Measurements from ENCODE around the gene FHIT.

FHIT gene

DNA sequence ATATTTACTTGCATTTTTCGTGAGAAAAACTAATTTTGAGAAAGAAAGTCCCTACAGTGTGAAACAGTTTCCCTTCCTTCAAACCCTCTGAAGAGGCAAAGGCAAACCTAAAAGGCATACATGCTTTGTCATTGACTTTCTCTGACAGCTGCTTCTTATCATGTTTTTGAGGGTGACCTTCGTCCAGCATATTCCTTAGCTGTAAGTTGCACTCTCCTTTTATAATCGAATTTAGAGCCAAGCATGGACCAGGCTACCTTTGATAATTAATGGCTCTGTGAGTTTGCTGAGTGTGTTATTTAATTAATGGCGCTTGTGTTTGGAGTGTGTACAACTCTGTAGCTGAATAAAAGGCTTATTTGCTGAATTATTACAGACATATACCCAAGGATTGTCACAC, 1517.2 kb downstream of the FHIT start:
- TF ChIP-seq, protein P1, sequence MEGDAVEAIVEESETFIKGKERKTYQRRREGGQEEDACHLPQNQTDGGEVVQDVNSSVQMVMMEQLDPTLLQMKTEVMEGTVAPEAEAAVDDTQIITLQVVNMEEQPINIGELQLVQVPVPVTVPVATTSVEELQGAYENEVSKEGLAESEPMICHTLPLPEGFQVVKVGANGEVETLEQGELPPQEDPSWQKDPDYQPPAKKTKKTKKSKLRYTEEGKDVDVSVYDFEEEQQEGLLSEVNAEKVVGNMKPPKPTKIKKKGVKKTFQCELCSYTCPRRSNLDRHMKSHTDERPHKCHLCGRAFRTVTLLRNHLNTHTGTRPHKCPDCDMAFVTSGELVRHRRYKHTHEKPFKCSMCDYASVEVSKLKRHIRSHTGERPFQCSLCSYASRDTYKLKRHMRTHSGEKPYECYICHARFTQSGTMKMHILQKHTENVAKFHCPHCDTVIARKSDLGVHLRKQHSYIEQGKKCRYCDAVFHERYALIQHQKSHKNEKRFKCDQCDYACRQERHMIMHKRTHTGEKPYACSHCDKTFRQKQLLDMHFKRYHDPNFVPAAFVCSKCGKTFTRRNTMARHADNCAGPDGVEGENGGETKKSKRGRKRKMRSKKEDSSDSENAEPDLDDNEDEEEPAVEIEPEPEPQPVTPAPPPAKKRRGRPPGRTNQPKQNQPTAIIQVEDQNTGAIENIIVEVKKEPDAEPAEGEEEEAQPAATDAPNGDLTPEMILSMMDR (IDR thresholded peaks at IDR 0.05; ENCODE audit: insufficient read depth, low read length, poor library complexity, severe bottlenecking) = no peak
- no peak for TF ChIP-seq EZH2phosphoT487 (conservative IDR thresholded peaks at IDR 0.05; ENCODE audit: low read length)
- Histone ChIP-seq H3K9me3 (ENCODE audit: insufficient read depth, low read length) (no peaks in the 10 kb centered on the region), H3K36me3 (ENCODE audit: low read length) (no peaks in the 10 kb centered on the region), H3K27me3 (ENCODE audit: low read length) (no peaks in the 10 kb centered on the region), H3K9me2 (replicated peaks; ENCODE audit: insufficient read depth, low read length) (no peaks in the 10 kb centered on the region), H4K20me1 (ENCODE audit: low read depth, low read length) (no peaks in the 10 kb centered on the region), H3K27ac (ENCODE audit: low read depth, low read length) (no peak overlapping the region), H3K4me2 (ENCODE audit: low read depth, low read length, poor library complexity, severe bottlenecking) (no peak overlapping the region), H3K79me2 (ENCODE audit: insufficient read depth, low read length) (no peaks in the 10 kb centered on the region), H3K9ac (ENCODE audit: low read length) (no peak overlapping the region), H3F3A (ENCODE audit: insufficient read depth) (no peaks in the 10 kb centered on the region), H3K4me3 (ENCODE audit: insufficient read depth, low read length, poor library complexity, severe bottlenecking) (no peak overlapping the region), H2AFZ (ENCODE audit: low read depth, low read length, severe bottlenecking) (no peak overlapping the region)

DNA sequence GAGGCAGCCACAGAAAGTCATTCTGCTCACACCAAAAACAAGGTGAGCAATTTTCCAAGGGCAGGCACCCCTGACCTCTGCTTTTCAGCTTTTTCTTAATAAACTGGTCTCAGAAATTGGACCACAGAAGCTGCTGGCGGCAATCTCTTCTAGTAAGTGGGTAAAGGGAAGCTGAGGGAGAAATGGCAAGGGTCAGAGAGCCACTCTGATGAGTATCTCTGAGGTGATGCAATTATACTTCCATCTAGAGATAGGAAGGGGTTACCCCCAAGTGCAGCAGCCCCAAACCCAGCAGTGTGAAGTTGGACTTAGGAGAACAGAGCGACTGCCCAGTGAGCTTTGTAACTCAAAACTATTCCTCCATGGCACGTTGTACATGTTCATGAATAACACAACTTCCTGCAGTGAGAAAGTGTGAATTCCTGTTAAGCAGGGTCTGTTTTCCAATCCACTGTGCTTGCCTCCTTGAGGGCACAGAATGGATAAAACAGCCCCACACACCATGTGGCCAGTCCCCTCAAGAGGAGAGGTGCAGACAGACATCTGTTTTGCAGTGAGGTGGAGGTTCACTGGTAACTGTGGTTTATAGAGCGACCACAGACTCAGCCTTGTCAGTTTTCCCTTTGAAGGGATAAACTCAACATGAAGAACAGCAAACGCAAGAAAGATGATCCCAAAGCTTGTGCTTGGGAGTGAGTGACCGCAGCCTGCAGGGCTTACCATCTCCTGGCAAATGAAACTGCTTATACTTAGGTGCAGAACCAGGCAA, 1518.0 kb downstream of the FHIT start:
- Histone ChIP-seq H3F3A (ENCODE audit: insufficient read depth) (no peaks in the 10 kb centered on the region), H3K9ac (ENCODE audit: low read length) (no peak overlapping the region), H3K36me3 (ENCODE audit: low read length) (no peaks in the 10 kb centered on the region), H3K9me2 (replicated peaks; ENCODE audit: insufficient read depth, low read length) (no peaks in the 10 kb centered on the region), H3K4me3 (ENCODE audit: insufficient read depth, low read length, poor library complexity, severe bottlenecking) (no peak overlapping the region), H3K27me3 (ENCODE audit: low read length) (no peaks in the 10 kb centered on the region), H3K79me2 (ENCODE audit: insufficient read depth, low read length) (no peaks in the 10 kb centered on the region), H4K20me1 (ENCODE audit: low read depth, low read length) (no peaks in the 10 kb centered on the region), H2AFZ (ENCODE audit: low read depth, low read length, severe bottlenecking) (no peak overlapping the region), H3K27ac (ENCODE audit: low read depth, low read length) (no peak overlapping the region), H3K4me2 (ENCODE audit: low read depth, low read length, poor library complexity, severe bottlenecking) (no peak overlapping the region), H3K9me3 (ENCODE audit: insufficient read depth, low read length) (no peaks in the 10 kb centered on the region)
- TF ChIP-seq, protein P1 (IDR thresholded peaks at IDR 0.05; ENCODE audit: insufficient read depth, low read length, poor library complexity, severe bottlenecking) = no peak
- TF ChIP-seq EZH2phosphoT487 (conservative IDR thresholded peaks at IDR 0.05; ENCODE audit: low read length) = no peak

DNA sequence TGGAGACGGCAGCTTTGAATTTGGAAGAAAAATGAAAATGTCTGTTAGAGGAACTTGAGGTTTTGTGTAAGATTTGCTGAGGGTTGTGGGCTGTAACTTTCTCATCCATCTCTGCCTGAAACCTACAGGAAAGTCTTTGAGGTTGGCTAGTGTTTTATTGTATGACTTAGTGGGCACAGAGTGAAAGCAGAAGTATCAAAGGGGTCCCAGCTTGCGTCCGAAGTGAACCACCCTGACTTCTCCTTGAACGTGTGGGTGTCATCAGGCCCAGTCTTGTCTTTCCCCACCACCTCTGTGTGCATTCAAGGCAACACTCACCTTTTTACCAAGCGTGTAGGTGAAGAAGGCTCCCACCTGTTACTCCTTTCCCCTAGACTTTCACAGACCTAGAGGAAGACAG, 1519.3 kb downstream of the FHIT start:
- Histone ChIP-seq H3K4me3 (ENCODE audit: insufficient read depth, low read length, poor library complexity, severe bottlenecking) (no peak overlapping the region), H3K27me3 (ENCODE audit: low read length) (no peaks in the 10 kb centered on the region), H3K9me3 (ENCODE audit: insufficient read depth, low read length) (no peaks in the 10 kb centered on the region), H4K20me1 (ENCODE audit: low read depth, low read length) (no peaks in the 10 kb centered on the region), H2AFZ (ENCODE audit: low read depth, low read length, severe bottlenecking) (no peak overlapping the region), H3K9ac (ENCODE audit: low read length) (no peak overlapping the region), H3K27ac (ENCODE audit: low read depth, low read length) (no peak overlapping the region), H3K36me3 (ENCODE audit: low read length) (no peaks in the 10 kb centered on the region), H3K79me2 (ENCODE audit: insufficient read depth, low read length) (no peaks in the 10 kb centered on the region), H3F3A (ENCODE audit: insufficient read depth) (no peaks in the 10 kb centered on the region), H3K9me2 (replicated peaks; ENCODE audit: insufficient read depth, low read length) (no peaks in the 10 kb centered on the region), H3K4me2 (ENCODE audit: low read depth, low read length, poor library complexity, severe bottlenecking) (no peak overlapping the region)
- TF ChIP-seq, protein P1 (IDR thresholded peaks at IDR 0.05; ENCODE audit: insufficient read depth, low read length, poor library complexity, severe bottlenecking) = no peak
- no peak for TF ChIP-seq EZH2phosphoT487 (conservative IDR thresholded peaks at IDR 0.05; ENCODE audit: low read length)
